Muscle of arm (tissue), 12 donors: Measurements from ENCODE around the gene GAGE10. TPM values are rescaled to one million over a fixed set of nuclear protein-coding genes. Genes with fewer than 3 reads are reported as not detected.
"Not testable (repeated sequence)": the region's sequence is repeated elsewhere in the genome, so short reads cannot be mapped to it uniquely, and the experiment has no call there.

ENCODE experiments used
- DNase-seq: peaks from one replicate; pipeline ENCODE4 v3.0.0-alpha.2; 2013
- polyA plus RNA-seq, 12 donors: library from polyadenylated mRNA; unstranded; fragments of 120-200 nt; gene quantifications; one replicate each; pipeline ENCODE4 v1.2.1, GENCODE V29; 2013; ENCODE audit not compliant: insufficient read length in 12 of 12

The GAGE10 gene
- polyA plus RNA-seq, 12 donors, result not detected

DNA sequence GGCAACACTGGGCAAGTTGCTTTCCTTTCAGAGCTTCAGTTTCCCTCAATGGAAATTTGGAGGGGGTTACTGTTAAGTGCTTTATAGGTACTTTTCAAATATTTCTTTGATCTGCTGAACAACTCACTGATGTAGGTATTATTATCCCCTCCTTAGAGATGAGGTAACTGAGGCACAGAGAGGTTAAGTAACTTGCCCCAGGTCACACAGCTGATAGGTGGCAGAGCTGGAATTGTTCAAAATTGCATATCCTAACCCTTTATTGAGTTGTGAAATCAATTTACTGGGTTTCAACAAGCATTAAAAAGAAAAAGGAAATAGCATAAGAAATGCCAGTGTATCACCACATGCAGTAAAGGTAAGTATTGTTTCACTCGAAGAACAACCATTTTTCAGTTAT, 27.2 kb upstream of the GAGE10 start:
- no peak for DNase-seq

DNA sequence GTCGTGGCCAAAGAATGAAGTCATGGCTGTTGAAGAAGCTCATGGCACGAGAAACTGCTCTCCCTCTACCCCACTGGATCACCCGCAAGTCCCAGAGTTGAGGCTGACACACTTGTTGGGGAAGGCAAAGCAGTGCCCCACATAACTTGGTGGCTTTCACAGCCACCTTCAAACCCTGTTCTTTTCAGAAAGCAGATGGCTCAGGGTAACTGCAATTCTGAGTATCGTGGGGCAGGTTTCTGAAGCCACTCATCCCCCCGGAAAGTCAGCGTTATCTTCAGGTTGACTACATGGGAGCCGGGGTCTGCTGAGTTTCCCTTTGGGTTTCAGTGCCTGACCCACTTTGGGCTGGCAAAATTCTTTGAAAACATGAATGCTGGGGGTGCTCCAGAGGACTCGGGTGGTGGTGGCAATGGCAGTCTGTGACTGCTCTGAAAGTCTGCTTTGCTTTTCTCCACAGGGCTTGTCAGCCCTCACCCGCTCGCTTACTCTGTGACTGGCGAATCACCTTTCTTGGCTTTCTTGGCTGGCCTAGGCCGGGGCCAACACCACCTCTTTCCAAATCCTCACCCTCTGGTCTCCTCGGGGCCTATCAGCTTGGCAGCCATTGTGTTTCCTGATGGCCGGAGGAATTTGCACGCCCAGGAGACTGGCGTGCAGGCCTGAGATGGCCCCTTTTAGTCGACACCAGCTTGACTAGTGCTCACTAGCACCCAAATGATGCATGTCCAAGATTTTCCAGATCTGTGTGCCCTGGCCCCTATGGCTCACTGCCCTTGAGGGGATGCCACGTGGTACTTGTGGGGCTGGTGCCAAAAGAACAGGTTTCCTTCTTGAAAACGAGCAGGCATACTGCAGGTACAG, 26.5 kb upstream of the GAGE10 start:
- DNase-seq, result no peak

DNA sequence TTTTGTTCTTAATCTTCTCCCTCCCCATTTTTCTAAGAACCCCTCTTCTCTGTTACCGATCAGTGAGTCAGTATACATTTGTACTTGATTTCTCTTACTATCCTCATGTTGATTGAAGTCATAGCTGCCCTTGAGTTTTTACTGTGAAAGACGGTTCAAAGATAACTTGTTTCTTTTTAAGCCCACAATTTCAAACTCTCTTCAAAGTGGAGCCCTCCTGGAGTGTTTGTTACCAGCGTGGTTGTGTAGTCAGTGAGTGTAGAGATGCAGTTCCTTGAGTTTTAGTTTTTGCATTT, 26.0 kb upstream of the GAGE10 start:
- DNase-seq, result no peak

- no peak for DNase-seq
These were observed 25.4 kb upstream of the GAGE10 start for GRCh38 chrX:49278081-49278480.

- peak; percentile 31 for DNase-seq
These were observed 20.8 kb upstream of the GAGE10 start for GRCh38 chrX:49282647-49283011.

DNA sequence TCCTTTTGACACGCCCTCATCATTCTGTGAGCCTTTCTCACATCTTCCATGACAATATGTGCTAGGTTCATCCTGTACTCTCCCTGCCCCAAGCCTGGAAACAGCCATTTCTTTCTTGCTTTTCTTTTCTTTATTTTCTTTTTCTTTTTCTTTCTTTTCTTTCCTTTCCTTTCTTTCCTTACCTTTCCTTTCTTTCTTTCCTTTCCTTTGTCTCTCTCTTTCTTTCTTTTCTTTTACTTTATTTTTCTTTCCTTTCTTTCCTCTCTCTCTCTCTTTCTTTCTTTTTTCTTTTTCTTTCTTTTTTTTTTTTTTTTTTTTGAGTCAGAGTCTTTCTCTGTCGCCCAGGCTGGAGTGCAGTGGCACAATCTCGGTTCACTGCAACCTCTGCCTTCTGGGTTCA, 19.2 kb upstream of the GAGE10 start:
- no peak for DNase-seq

- no peak for DNase-seq
These were observed 17.3 kb upstream of the GAGE10 start for GRCh38 chrX:49286136-49286535.

DNA sequence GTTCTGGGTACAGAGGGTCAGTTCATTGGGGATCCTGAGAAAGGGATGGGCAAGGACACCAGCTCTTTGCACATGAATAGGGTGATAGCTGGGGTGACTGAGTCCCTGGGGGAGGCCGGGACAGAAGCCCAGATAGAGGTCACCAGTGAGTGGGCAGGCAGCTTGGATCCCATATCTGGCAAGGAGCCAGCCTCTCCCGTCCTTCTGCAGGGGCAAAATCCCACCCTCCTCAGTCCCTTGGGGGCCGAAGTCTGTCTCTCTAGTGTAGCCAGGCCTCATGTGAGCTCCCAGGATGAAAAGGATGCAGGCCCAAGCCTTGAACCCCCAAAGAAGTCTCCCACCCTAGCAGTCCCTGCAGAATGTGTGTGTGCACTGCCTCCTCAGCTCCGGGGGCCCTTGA, 16.9 kb upstream of the GAGE10 start:
- DNase-seq, result no peak

- no peak for DNase-seq
These were observed 15.8 kb upstream of the GAGE10 start for GRCh38 chrX:49287665-49288064.

DNA sequence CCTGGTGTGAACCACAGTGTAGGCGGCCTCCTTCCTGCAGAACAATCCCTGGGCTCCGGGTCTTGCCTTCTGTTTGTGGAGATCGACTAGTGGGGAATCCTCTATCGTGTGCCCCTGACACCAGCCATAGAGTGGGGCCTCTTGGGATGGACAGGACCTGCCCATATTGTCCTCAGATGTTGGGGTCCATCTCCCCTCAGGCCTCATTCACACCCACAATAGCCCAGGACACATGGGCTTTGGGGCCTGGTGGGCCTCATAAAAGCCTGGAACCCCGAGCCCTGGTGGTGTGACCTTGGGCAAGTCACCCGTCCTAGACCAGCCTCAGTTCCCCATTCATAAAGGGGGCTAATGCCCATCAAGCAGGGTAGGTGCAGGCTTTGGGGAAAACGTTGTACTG, 13.2 kb upstream of the GAGE10 start:
- no peak for DNase-seq

DNA sequence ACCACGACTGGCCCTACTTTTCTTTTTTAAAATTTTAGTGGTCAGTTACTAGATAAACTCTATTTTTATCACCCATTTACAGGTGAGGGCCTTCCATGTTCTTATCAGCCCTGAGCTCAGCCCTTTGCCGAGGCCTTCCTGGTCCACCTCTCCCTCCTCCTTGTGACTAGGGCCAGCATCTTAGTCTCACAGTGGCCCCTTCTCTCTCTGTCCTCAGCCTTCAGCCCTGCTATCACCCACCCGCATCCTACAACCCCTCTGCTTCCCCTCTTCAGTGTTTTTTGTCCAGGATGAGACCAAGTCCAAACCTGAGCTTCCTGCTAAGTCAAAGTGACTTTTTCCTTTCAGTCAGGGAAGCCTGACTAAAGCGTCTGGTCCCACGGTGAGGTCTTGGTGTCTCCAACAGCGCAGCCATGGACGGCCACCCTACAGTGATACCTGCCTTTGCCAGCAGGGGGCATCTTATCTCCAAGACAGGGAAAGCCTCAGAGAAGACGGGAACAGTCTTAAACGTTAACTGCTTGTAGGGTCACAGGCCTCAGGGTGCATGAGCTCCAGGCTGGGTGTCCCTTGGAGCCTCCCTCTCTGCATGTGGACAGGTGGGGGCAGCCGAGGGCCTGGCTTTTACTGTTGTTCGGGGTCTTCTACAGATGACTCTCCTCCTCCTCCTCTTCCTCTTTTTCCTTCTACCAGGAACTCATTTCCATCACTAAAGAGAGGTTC, 11.7 kb upstream of the GAGE10 start:
- DNase-seq, result no peak

GRCh38 chrX:49292400-49293362, 10.8 kb upstream of the GAGE10 start:
- no peak for DNase-seq

GRCh38 chrX:49299293-49299692, 4.2 kb upstream of the GAGE10 start:
- DNase-seq, result not testable (repeated sequence)

DNA sequence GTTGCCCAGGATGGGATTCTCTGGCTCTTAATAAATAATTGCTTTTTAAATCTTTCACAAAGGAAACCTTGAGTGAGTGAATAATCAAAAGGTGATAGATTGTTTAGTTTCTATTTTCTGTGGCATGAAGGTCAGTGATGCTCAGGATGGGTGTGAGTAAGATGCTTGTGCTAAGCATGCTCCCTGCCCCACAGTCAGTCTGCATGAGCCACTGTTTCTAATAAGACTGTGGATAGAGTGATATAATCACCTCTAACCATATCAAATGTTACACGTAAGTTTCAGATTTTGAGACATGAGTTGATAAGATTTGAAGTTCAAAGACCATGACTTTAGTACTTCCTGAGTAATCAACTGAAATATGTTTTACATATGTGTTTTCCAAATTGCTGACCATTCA, 2.7 kb upstream of the GAGE10 start:
- no peak for DNase-seq

DNA sequence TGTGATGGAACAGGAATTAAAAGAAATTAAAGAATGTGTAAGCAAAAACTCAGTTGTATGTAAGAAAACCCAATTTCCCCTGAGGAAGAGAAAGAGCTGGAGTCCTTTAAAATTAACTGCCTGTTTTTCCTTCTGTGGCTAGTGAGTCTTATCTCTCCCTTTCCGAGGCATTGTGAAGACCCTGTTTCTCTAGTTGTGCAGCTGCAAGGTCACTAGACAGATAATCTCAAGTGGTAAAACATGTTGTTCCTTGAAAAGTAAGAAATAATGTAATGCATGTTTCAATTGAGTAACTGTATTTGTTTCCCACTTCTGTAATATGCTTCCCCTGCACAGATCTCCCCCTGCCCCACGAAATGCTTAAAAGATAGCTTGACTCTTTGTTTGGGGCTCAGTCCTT, 4.3 kb downstream of the GAGE10 start:
- DNase-seq, result not testable (repeated sequence)

- DNase-seq, result no peak
These were observed 5.3 kb downstream of the GAGE10 start for GRCh38 chrX:49308604-49309269.

DNA sequence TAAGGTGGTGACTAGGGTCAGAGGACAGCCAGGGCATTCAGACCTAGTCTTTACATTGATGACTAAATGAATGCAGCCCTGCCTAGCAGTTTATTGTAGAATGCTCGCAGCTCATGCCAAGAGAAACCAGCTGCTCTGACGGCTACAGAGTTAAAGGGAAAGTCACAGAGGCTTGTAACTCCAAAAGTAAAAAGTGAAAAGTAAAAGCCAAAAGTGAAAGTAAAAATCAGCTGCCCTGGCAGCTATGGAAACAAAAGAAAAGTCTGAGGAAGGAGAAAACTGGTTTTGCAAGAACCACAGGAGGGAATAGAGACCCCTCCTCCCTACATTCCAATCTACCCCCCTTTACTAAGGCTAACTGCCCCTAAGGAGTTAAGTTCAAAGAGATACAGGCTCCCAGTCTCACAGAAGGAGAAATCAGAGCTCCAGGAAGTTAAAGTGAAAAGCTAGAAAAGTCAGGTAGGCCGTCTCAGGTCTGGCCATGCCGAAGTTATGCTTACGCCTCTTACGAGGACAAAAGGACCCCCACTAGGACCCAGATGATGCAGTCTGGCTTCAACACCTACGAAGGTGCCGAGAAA, 6.0 kb downstream of the GAGE10 start:
- DNase-seq, result no peak

DNA sequence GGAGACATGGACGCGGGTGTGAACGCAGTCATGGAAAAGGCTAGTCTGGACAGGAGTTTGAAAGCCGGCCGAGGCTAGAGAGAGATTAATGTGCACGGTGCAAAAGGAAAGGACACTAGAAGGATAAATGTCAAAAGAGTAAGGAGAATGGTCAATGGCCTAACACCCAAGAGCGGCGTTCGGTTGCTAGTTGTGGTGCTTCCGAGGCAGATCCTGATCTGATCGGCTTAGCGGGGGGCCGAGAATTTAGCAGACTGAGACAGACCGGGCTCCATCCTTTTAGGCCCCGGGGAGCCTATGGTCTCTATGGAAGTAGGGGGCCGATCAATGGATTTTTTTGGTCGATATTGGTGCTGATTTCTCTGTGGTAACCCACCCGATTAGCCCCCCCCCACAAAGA, 6.9 kb downstream of the GAGE10 start:
- DNase-seq, result no peak

- DNase-seq, result no peak
These were observed 8.7 kb downstream of the GAGE10 start for GRCh38 chrX:49312176-49312575.

DNA sequence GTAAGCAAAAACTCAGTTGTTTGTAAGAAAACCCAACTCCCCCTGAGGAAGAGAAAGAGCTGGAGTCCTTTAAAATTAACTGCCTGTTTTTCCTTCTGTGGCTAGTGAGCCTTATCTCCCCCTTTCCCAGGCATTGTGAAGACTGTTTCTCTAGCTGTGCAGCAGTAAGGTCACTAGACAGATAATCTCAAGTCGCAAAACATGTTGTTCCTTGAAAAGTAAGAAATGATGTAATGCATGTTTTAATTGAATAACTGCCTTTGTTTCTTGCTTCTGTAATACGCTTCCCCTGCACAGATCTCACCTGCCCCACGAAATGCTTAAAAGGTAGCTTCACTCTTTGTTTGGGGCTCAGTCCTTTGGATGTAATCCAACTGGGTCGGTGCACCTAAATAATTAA, 12.6 kb downstream of the GAGE10 start:
- DNase-seq, result no peak

GRCh38 chrX:49321737-49322136, 18.3 kb downstream of the GAGE10 start, which contains the start of gene GAGE12J:
GAGE12J (plus strand) TSS chrX:49322037; CDS start chrX:49323194, 1,157 bp downstream.
- not testable (repeated sequence) for DNase-seq
